ENCODE results near the gene CHCHD6.

DNA sequence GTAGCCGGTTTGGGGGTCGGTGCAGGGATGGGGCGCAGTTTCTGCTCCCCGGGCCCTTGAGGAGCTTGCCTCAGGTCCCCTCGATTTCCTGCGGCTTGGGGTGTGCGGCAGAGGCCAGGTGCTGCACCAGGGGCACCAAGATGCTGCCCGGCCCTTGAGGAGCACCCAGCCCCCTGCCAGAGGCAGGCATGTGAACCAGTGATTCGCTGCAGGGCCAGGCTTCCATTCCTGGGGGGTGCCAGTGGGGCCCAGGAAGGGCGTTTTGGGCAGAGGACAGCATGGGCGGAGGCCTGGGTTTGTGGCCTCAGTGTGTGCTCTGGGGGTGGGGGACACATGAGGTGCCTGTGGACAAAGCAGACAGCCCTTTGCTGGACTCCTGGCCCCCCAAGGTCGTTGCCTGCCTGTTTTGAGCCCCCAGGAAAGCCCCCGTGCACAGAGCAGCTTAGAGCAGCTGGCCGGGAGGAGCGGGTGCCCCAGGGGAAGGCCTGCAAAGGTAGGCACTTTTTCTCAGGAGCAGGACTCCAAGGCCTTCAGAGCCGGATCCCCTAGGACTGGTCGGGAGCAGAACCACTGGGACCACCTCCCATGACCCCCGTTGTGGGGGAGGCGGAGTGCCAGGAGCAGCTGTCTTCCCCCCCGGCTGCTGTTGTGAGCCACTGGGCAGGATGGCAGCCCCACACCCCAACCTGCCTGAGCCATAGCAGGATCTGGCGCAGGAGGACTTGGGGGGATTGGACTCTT lies 280.5 kb downstream of the CHCHD6 start:
- TF ChIP-seq POLR2AphosphoS5 (IDR thresholded peaks at IDR 0.05; ENCODE audit: borderline replicate concordance, low read depth, low read length) = no peak
- TF ChIP-seq EZH2 (IDR thresholded peaks at IDR 0.05) = no peak

Measured in SK-N-MC (cell line).